Measurements from ENCODE around the gene PKM. TPM values are rescaled to one million over a fixed set of nuclear protein-coding genes. Genes with fewer than 3 reads are reported as not detected.

Gene PKM
- total RNA-seq, 1 experiment from 2014 or later, result 1,026 TPM

GRCh38 chr15:72223278-72223677, 7.7 kb downstream of the PKM start:
- no peak overlapping the region for H2BK15ac ChIP-seq (ENCODE audit: low read depth, low read length)
- H2BK120ac ChIP-seq (ENCODE audit: low read depth, low read length, poor library complexity, severe bottlenecking), result no peak overlapping the region
- no peak overlapping the region for H4K91ac ChIP-seq (ENCODE audit: insufficient read length, low read depth, low read length)
- H3K27ac Mint-ChIP-seq, result no peak overlapping the region
- no peak overlapping the region for H3K23ac ChIP-seq (ENCODE audit: insufficient read length, low read depth, low read length)
- no peak overlapping the region for H2AK5ac ChIP-seq (ENCODE audit: insufficient read length, low read length)
- no peak overlapping the region for H3K14ac ChIP-seq (ENCODE audit: insufficient read depth, low read length)
- no peak overlapping the region for H3K18ac ChIP-seq (ENCODE audit: insufficient read length, low read depth, low read length)
- H3K4me1 Mint-ChIP-seq, result peaks cover 50 to 53% of the 10 kb centered on the region in 2 experiments
- H3K27me3 Mint-ChIP-seq (ENCODE audit: low read depth), result no peaks in the 10 kb centered on the region
- TF ChIP-seq, protein P1, sequence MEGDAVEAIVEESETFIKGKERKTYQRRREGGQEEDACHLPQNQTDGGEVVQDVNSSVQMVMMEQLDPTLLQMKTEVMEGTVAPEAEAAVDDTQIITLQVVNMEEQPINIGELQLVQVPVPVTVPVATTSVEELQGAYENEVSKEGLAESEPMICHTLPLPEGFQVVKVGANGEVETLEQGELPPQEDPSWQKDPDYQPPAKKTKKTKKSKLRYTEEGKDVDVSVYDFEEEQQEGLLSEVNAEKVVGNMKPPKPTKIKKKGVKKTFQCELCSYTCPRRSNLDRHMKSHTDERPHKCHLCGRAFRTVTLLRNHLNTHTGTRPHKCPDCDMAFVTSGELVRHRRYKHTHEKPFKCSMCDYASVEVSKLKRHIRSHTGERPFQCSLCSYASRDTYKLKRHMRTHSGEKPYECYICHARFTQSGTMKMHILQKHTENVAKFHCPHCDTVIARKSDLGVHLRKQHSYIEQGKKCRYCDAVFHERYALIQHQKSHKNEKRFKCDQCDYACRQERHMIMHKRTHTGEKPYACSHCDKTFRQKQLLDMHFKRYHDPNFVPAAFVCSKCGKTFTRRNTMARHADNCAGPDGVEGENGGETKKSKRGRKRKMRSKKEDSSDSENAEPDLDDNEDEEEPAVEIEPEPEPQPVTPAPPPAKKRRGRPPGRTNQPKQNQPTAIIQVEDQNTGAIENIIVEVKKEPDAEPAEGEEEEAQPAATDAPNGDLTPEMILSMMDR (conservative IDR thresholded peaks at IDR 0.05), result no peak
- peaks cover 3% of the 10 kb centered on the region; the same call in 1 of the 2 replicates for H3K4me1 ChIP-seq (ENCODE audit: insufficient read depth, low read length)
- H3T11ph ChIP-seq (ENCODE audit: low read length), result no peak overlapping the region
- no peaks in the 10 kb centered on the region for H3K9me3 ChIP-seq (ENCODE audit: control insufficient read depth, low read depth, low read length)
- H3K4me3 Mint-ChIP-seq, result no peak overlapping the region
- no peaks in the 10 kb centered on the region for H3K9me3 Mint-ChIP-seq
- H3K79me1 ChIP-seq (ENCODE audit: insufficient read depth, low read depth, low read length, poor library complexity, severe bottlenecking), result peaks cover 20% of the 10 kb centered on the region
- peaks cover 55% of the 10 kb centered on the region; the same call in 1 of the 2 replicates for H3K79me2 ChIP-seq (ENCODE audit: insufficient read depth, low read length)
- H4K8ac ChIP-seq (replicated peaks; ENCODE audit: insufficient read length, low read depth, low read length), result no peak overlapping the region
- peak overlapping the region; percentile 29 for H3K9ac ChIP-seq (ENCODE audit: extremely low read depth, insufficient read length, low read length)
- no peaks in the 10 kb centered on the region for H4K20me1 ChIP-seq (ENCODE audit: control insufficient read depth, insufficient read depth, insufficient read length)
- no peaks in the 10 kb centered on the region for H3K27me3 ChIP-seq (ENCODE audit: insufficient read depth, low read length)
- no peak overlapping the region for H4K5ac ChIP-seq (ENCODE audit: insufficient read length, low read depth, low read length)
- no peak overlapping the region for H2BK5ac ChIP-seq (ENCODE audit: insufficient read length, low read length)
- H3K4ac ChIP-seq (ENCODE audit: low read depth, low read length), result no peak overlapping the region
- H3K27ac ChIP-seq (ENCODE audit: insufficient read length, low read depth, low read length), result no peak overlapping the region
- H2BK12ac ChIP-seq (ENCODE audit: insufficient read length, low read depth, low read length), result no peak overlapping the region
- H2BK20ac ChIP-seq (ENCODE audit: low read depth, low read length, poor library complexity, severe bottlenecking), result no peak overlapping the region
- DNase-seq, result no peak
- H3K56ac ChIP-seq (ENCODE audit: insufficient read length, low read depth, low read length), result no peak overlapping the region
- WGBS (ENCODE audit: extremely low coverage, insufficient read length, low lambda C conversion rate), result no CpG with 5 or more reads among the region's 10 CpGs
- H3K4me2 ChIP-seq (ENCODE audit: insufficient read depth, insufficient read length, low read length), result no peak overlapping the region
- no peak overlapping the region for H2AFZ ChIP-seq (ENCODE audit: low read length)
- peaks cover 15 to 68% (median 61%) of the 10 kb centered on the region in 3 experiments; a peak in 6 of 7 replicates for H3K36me3 Mint-ChIP-seq (ENCODE audit: insufficient read depth in 1 of 3, low read depth in 3 of 3)
- H3K23me2 ChIP-seq (ENCODE audit: insufficient read length, low read depth, low read length, poor library complexity, severe bottlenecking), result peaks cover 5% of the 10 kb centered on the region
